ENCODE measurements around the gene FKBP5. TPM values are rescaled to one million over a fixed set of nuclear protein-coding genes. Genes with fewer than 3 reads are reported as not detected.

FKBP5 gene
- total RNA-seq, 1 experiment from 2014 or later: 20.1 TPM

- no peaks in the 10 kb centered on the region for H3K27me3 ChIP-seq (replicated peaks; ENCODE audit: control insufficient read depth, insufficient read depth, low read length)
- TF ChIP-seq CTCF (IDR thresholded peaks at IDR 0.05; ENCODE audit: insufficient read depth in 1 of 2, low read depth in 1 of 2, low read length in 1 of 2, severe bottlenecking in 1 of 2, unreplicated experiment in 1 of 2): no peak
- Mint-ChIP-seq H3K4me1 (ENCODE audit: low read depth, unreplicated experiment) (no peaks in the 10 kb centered on the region), H3K27me3 (ENCODE audit: insufficient read depth, unreplicated experiment) (peaks cover 6% of the 10 kb centered on the region), H3K4me3 (ENCODE audit: unreplicated experiment) (no peak overlapping the region), H3K9me3 (ENCODE audit: unreplicated experiment) (no peaks in the 10 kb centered on the region), H3K36me3 (ENCODE audit: insufficient read depth, unreplicated experiment) (no peaks in the 10 kb centered on the region), H3K27ac (ENCODE audit: unreplicated experiment) (no peak overlapping the region)
- H3K4me3 ChIP-seq (ENCODE audit: low read depth, low read length): no peak overlapping the region
- intact Hi-C loops (cut with micrococcal nuclease; ENCODE audit: unreplicated experiment): no loop called here
- no peak for DNase-seq
- 0 out of 2 replicates have a peak, but pooled peaks cover 5% of the 10 kb centered on the region for H3K9me3 ChIP-seq
- POLR2A ChIA-PET: no interaction called here
- no peaks in the 10 kb centered on the region; the same call in 1 of the 2 replicates for H3K36me3 ChIP-seq (ENCODE audit: control insufficient read depth, insufficient read depth, low read length)
- H3K4me1 ChIP-seq: no peaks in the 10 kb centered on the region
- CTCF ChIA-PET: no interaction called here
- BruUV-seq (replicated peaks): no TSS peak
Measured at GRCh38 chr6:35562060-35562459, 126.7 kb downstream of the FKBP5 start.

- Histone ChIP-seq H3K9me3 (no peaks in the 10 kb centered on the region), H3K36me3 (ENCODE audit: control insufficient read depth, insufficient read depth, low read length) (no peaks in the 10 kb centered on the region), H3K4me3 (ENCODE audit: low read depth, low read length) (no peak overlapping the region), H3K4me1 (no peaks in the 10 kb centered on the region), H3K27me3 (replicated peaks; ENCODE audit: control insufficient read depth, insufficient read depth, low read length) (no peaks in the 10 kb centered on the region)
- H3K9me3 Mint-ChIP-seq (ENCODE audit: unreplicated experiment): no peaks in the 10 kb centered on the region
- ChIA-PET POLR2A (no interaction called here), CTCF (no interaction called here)
- no peak for DNase-seq
- H3K27ac Mint-ChIP-seq (ENCODE audit: unreplicated experiment): no peak overlapping the region
- H3K27me3 Mint-ChIP-seq (ENCODE audit: insufficient read depth, unreplicated experiment): peaks cover 3% of the 10 kb centered on the region
- no peak overlapping the region for H3K4me3 Mint-ChIP-seq (ENCODE audit: unreplicated experiment)
- intact Hi-C loops (cut with micrococcal nuclease; ENCODE audit: unreplicated experiment): no loop called here
- no peak for TF ChIP-seq CTCF (IDR thresholded peaks at IDR 0.05; ENCODE audit: insufficient read depth in 1 of 2, low read depth in 1 of 2, low read length in 1 of 2, severe bottlenecking in 1 of 2, unreplicated experiment in 1 of 2)
- no peaks in the 10 kb centered on the region for H3K36me3 Mint-ChIP-seq (ENCODE audit: insufficient read depth, unreplicated experiment)
- H3K4me1 Mint-ChIP-seq (ENCODE audit: low read depth, unreplicated experiment): no peaks in the 10 kb centered on the region
- BruUV-seq (replicated peaks): no TSS peak
Measured at GRCh38 chr6:35561113-35561512, 127.6 kb downstream of the FKBP5 start.

- no peaks in the 10 kb centered on the region for H3K27me3 ChIP-seq (replicated peaks; ENCODE audit: control insufficient read depth, insufficient read depth, low read length)
- H3K9me3 ChIP-seq: no peaks in the 10 kb centered on the region
- no peak overlapping the region for H3K4me3 Mint-ChIP-seq (ENCODE audit: unreplicated experiment)
- POLR2A ChIA-PET: no interaction called here
- DNase-seq: no peak
- BruUV-seq (replicated peaks): no TSS peak
- intact Hi-C loops (cut with micrococcal nuclease; ENCODE audit: unreplicated experiment): no loop called here
- CTCF ChIA-PET: no interaction called here
- H3K36me3 Mint-ChIP-seq (ENCODE audit: insufficient read depth, unreplicated experiment): no peaks in the 10 kb centered on the region
- no peaks in the 10 kb centered on the region for H3K27me3 Mint-ChIP-seq (ENCODE audit: insufficient read depth, unreplicated experiment)
- H3K4me1 ChIP-seq: no peaks in the 10 kb centered on the region
- H3K27ac Mint-ChIP-seq (ENCODE audit: unreplicated experiment): no peak overlapping the region
- TF ChIP-seq CTCF (IDR thresholded peaks at IDR 0.05; ENCODE audit: insufficient read depth in 1 of 2, low read depth in 1 of 2, low read length in 1 of 2, severe bottlenecking in 1 of 2, unreplicated experiment in 1 of 2): no peak
- no peak overlapping the region for H3K4me3 ChIP-seq (ENCODE audit: low read depth, low read length)
- H3K36me3 ChIP-seq (ENCODE audit: control insufficient read depth, insufficient read depth, low read length): no peaks in the 10 kb centered on the region
- no peaks in the 10 kb centered on the region for H3K9me3 Mint-ChIP-seq (ENCODE audit: unreplicated experiment)
- no peaks in the 10 kb centered on the region for H3K4me1 Mint-ChIP-seq (ENCODE audit: low read depth, unreplicated experiment)
Measured at GRCh38 chr6:35558571-35558970, 130.1 kb downstream of the FKBP5 start.
